ENCODE results near the gene CCDC192.

GRCh38 chr5:127664093-127664492 is 39.1 kb upstream of the CCDC192 start:
- TF ChIP-seq EZH2 (IDR thresholded peaks at IDR 0.05; ENCODE audit: borderline replicate concordance, low read depth, low read length, poor library complexity, severe bottlenecking): no peak
- TF ChIP-seq, protein P1, sequence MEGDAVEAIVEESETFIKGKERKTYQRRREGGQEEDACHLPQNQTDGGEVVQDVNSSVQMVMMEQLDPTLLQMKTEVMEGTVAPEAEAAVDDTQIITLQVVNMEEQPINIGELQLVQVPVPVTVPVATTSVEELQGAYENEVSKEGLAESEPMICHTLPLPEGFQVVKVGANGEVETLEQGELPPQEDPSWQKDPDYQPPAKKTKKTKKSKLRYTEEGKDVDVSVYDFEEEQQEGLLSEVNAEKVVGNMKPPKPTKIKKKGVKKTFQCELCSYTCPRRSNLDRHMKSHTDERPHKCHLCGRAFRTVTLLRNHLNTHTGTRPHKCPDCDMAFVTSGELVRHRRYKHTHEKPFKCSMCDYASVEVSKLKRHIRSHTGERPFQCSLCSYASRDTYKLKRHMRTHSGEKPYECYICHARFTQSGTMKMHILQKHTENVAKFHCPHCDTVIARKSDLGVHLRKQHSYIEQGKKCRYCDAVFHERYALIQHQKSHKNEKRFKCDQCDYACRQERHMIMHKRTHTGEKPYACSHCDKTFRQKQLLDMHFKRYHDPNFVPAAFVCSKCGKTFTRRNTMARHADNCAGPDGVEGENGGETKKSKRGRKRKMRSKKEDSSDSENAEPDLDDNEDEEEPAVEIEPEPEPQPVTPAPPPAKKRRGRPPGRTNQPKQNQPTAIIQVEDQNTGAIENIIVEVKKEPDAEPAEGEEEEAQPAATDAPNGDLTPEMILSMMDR (conservative IDR thresholded peaks at IDR 0.05; ENCODE audit: low read depth, low read length): no peak
